B cell (primary cell): ENCODE data around the gene SLC30A3. TPM values are rescaled to one million over a fixed set of nuclear protein-coding genes. Genes with fewer than 3 reads are reported as not detected.

ENCODE experiments used
- ATAC-seq: fragments of 200-7000 bp; cut with Tn5 transposase; one replicate; pipeline ENCODE4 v1.10.0; 2021; ENCODE audit warnings: low read depth, mild to moderate bottlenecking, moderate number of reproducible peaks, moderate library complexity
- CTCF ChIA-PET: fragments of 350-600 bp; sonication (Branson Sonifier 250); formaldehyde crosslinking; loops from one replicate; lab custom pipeline; 2021; ENCODE audit warnings: antibody characterized with exemption, inconsistent platforms; lab: Charles Lee
- POLR2A ChIA-PET: fragments of 350-600 bp; sonication (Branson Sonifier 250); formaldehyde crosslinking; loops from one replicate; lab custom pipeline; 2021; ENCODE audit warnings: antibody characterized with exemption; lab: Charles Lee
- DNase-seq: peaks from one replicate; pipeline ENCODE4 v3.0.0; 2013
- H2AFZ ChIP-seq: 2 replicates; pipeline ENCODE4 v1.6.1; 2012; ENCODE audit warnings: mild to moderate bottlenecking, low read depth, low read length; ENCODE audit not compliant: insufficient read depth, poor library complexity, severe bottlenecking
- H3K27ac ChIP-seq, 2 donors: 1 replicate in 1 of 2; 2 replicates in 1 of 2; pipeline ENCODE4 v1.5.1; 2012 to 2013; ENCODE audit warnings: low read length in 2 of 2, mild to moderate bottlenecking in 2 of 2, moderate library complexity in 1 of 2
- H3K27me3 ChIP-seq, 4 experiments: fragments of 200-600 bp in 1 of 4; sonication (generic) in 1 of 4; replicated peaks in 1 of 4; 1 replicate in 2 of 4; 2 replicates in 2 of 4; pipeline versions ENCODE4 v1.6.1 to v1.7.0; 2013 to 2016; ENCODE audit warnings: low read length in 3 of 4, mild to moderate bottlenecking in 2 of 4, mixed read lengths in 1 of 4, moderate library complexity in 1 of 4; ENCODE audit not compliant: insufficient read depth in 4 of 4, control insufficient read depth in 3 of 4; ENCODE audit errors: control extremely low read depth in 1 of 4
- H3K36me3 ChIP-seq, 2 experiments: replicated peaks in 1 of 2; 1 replicate in 1 of 2; 2 replicates in 1 of 2; pipeline versions ENCODE4 v1.6.1 to v1.7.1; 2013; ENCODE audit warnings: low read length in 1 of 2; ENCODE audit not compliant: insufficient read depth in 2 of 2, control insufficient read depth in 1 of 2; ENCODE audit errors: control extremely low read depth in 1 of 2, extremely low read depth in 1 of 2
- H3K4me1 ChIP-seq, 2 donors: fragments of 200-600 bp in 1 of 2; sonication (generic) in 1 of 2; 1 replicate in 1 of 2; 2 replicates in 1 of 2; pipeline versions ENCODE4 v1.5.1 to v1.6.1; 2013 to 2017; ENCODE audit warnings: low read length in 2 of 2; ENCODE audit not compliant: control insufficient read depth in 2 of 2, insufficient read depth in 2 of 2
- H3K4me2 ChIP-seq: replicated peaks from 2 replicates; pipeline ENCODE3; 2012; ENCODE audit warnings: mild to moderate bottlenecking, low read depth, low read length; ENCODE audit not compliant: poor library complexity, severe bottlenecking
- H3K4me3 ChIP-seq, 5 experiments: fragments of 200-600 bp in 1 of 5; sonication (generic) in 1 of 5; 1 replicate in 3 of 5; 2 replicates in 2 of 5; pipeline versions ENCODE4 v1.5.1 to v1.7.0; 2011 to 2016; ENCODE audit warnings: low read length in 4 of 5, mild to moderate bottlenecking in 4 of 5, low read depth in 2 of 5, control low read depth in 1 of 5, moderate library complexity in 1 of 5; ENCODE audit not compliant: insufficient read depth in 1 of 5; ENCODE audit errors: control extremely low read depth in 1 of 5, extremely low read depth in 1 of 5
- H3K79me2 ChIP-seq: fragments of 200-600 bp; sonication (generic); one replicate; pipeline ENCODE4 v1.6.0; 2016; ENCODE audit warnings: low read length; ENCODE audit not compliant: control insufficient read depth, insufficient read depth
- H3K9ac ChIP-seq: fragments of 200-600 bp; sonication (generic); 2 replicates; pipeline ENCODE4 v1.6.1; 2017; ENCODE audit warnings: mild to moderate bottlenecking, low read length, moderate library complexity
- H3K9me3 ChIP-seq, 3 donors: one replicate each; pipeline versions ENCODE4 v1.6.1 to v1.7.1; 2013; ENCODE audit warnings: low read length in 2 of 3; ENCODE audit not compliant: control insufficient read depth in 2 of 3, insufficient read depth in 1 of 3; ENCODE audit errors: control extremely low read depth in 1 of 3
- H4K20me1 ChIP-seq: 2 replicates; pipeline ENCODE4 v1.6.0; 2012; ENCODE audit warnings: mild to moderate bottlenecking, low read length; ENCODE audit not compliant: insufficient read depth, control insufficient read depth, poor library complexity, severe bottlenecking
- H3K27ac Mint-ChIP-seq: one replicate; pipeline ENCODE4 v1.8.0; 2021; ENCODE audit warnings: mixed read lengths
- H3K27me3 Mint-ChIP-seq: one replicate; pipeline ENCODE4 v1.8.0; 2021; ENCODE audit warnings: mixed read lengths
- H3K4me1 Mint-ChIP-seq: one replicate; pipeline ENCODE4 v1.8.0; 2021; ENCODE audit warnings: mixed read lengths
- H3K4me3 Mint-ChIP-seq: one replicate; pipeline ENCODE4 v1.8.0; 2021; ENCODE audit warnings: mixed read lengths
- H3K9me3 Mint-ChIP-seq: one replicate; pipeline ENCODE4 v1.8.0; 2022; ENCODE audit warnings: mixed read lengths; ENCODE audit not compliant: insufficient read depth
- CTCF ChIP-seq: fragments of 200-600 bp; IDR thresholded peaks from one replicate; pipeline ENCODE4 v1.8.0; 2022; ENCODE audit warnings: antibody characterized with exemption, mild to moderate bottlenecking
- EZH2 ChIP-seq: IDR thresholded peaks from 2 replicates; pipeline ENCODE4 v1.6.1; 2012; ENCODE audit warnings: borderline replicate concordance, low read depth, mild to moderate bottlenecking, moderate library complexity, low read length; ENCODE audit not compliant: insufficient read depth, poor library complexity, severe bottlenecking
- WGBS: methylation state at CpG from one replicate; pipeline ENCODE4 v1.1.5; 2013; ENCODE audit warnings: missing lambda C conversion rate; ENCODE audit not compliant: insufficient coverage; 5-methylcytosine and 5-hydroxymethylcytosine counted together
- intact Hi-C: fragments of 100-400 bp; cut with micrococcal nuclease; formaldehyde crosslinking; loops from one replicate; pipeline ENCODE4 v1.10.0; 2022
- polyA plus RNA-seq: library from polyadenylated mRNA; depleted of rRNA; stranded (reverse); fragments of >200 nt; gene quantifications from 2 replicates; pipeline ENCODE4 v1.2.3, GENCODE V29; 2012
- total RNA-seq, 2 donors: library from RNA; stranded (reverse); fragments of 120-200 nt in 1 of 2; gene quantifications; 1 replicate in 1 of 2; 2 replicates in 1 of 2; pipeline versions ENCODE4 v1.2.3 to v1.2.4, GENCODE V29; 2013 to 2022

Gene SLC30A3
- total and polyA plus RNA-seq, 2 donors (not counting 1 experiment from before 2014, with no cell fraction given), result 0.09 TPM; not detected in 1

DNA sequence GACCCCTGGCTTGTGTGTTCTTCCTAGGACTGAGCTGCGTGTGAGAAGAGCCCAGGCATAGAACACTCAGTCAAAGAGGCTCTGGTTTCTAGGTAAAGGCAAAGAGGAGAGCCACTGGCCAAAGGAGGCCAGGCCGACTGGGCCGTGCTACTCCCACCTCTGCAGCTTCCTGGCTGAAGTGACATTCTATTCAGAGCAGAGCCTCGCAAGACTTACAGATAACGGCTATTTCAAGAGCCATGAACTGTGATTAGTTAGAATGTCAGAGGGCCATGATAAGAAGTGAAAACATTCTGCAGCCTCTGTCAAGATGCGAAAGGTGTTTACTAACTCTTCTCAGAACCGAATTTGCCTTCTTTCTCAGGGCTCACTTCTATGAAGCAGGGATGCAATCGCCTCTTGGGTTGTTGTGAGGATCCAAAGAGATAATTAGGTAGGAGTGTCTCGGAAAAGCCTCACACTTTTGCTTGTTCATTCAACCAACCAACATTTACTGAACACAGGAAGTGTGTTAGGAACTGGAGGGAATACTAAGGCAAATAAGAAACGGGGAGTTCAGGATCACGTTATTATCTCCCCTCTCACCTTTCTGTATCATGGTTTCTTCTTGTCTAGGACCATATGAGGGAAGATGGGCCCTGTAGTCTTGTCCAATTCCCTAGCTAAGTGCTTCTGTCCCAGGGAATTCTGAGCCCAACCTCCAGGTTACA, 8.9 kb upstream of the SLC30A3 start:
- CTCF ChIA-PET, result interaction anchor here (0.7 to 2.6 kb wide), 5 partner anchors 8 to 310 kb away, joined by 4 to 16 read pairs (median 5); no protein-coding TSS in a partner anchor
- no peak overlapping the region for H3K4me3 ChIP-seq
- H2AFZ ChIP-seq, result no peak overlapping the region
- TF ChIP-seq CTCF (no peak), EZH2 (no peak)
- H3K4me3 Mint-ChIP-seq, result no peak overlapping the region
- H3K27me3 ChIP-seq, result peaks cover 0 to 18% (median 6%) of the 10 kb centered on the region in 4 experiments
- H4K20me1 ChIP-seq, result no peaks in the 10 kb centered on the region
- no peak overlapping the region for H3K9ac ChIP-seq
- H3K27ac Mint-ChIP-seq, result no peak overlapping the region
- DNase-seq (no peak), ATAC-seq (no peak)
- intact Hi-C loops, result no loop called here
- no peaks in the 10 kb centered on the region for H3K4me1 Mint-ChIP-seq
- POLR2A ChIA-PET, result no interaction called here
- H3K27me3 Mint-ChIP-seq, result peaks cover 33% of the 10 kb centered on the region
- H3K4me2 ChIP-seq, result no peak overlapping the region
- H3K79me2 ChIP-seq, result no peaks in the 10 kb centered on the region
- no peaks in the 10 kb centered on the region for H3K9me3 Mint-ChIP-seq
- H3K4me1 ChIP-seq, result no peaks in the 10 kb centered on the region
- 92% methylated on average over 4 of the region's 11 CpGs for WGBS
- H3K27ac ChIP-seq, result no peak overlapping the region
- H3K9me3 ChIP-seq, result no peaks in the 10 kb centered on the region
- H3K36me3 ChIP-seq, result no peaks in the 10 kb centered on the region

DNA sequence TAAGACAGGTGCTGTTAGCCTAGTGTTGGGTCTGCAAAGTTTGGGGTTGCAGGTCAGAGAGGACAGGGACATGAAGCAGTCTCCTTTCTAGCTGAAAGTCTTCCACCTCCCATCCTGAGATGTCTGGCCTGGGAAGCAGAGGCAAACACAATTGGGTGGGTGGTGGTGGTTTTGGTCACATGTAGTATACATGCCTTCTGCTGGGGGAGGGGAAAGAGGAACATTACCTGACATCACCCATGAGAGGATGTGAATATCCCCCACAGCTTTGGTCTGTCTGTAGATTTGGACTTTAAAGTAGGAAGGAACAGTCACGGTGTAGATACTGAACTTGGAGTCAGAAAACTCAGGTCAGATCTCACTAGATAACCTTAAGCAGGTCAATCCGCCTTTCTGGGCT, 7.8 kb upstream of the SLC30A3 start:
- Mint-ChIP-seq H3K27ac (no peak overlapping the region), H3K4me1 (peaks cover under 1% of the 10 kb centered on the region), H3K4me3 (no peak overlapping the region), H3K9me3 (no peaks in the 10 kb centered on the region), H3K27me3 (peaks cover 29% of the 10 kb centered on the region)
- ATAC-seq (no peak), DNase-seq (no peak)
- Histone ChIP-seq H3K79me2 (no peaks in the 10 kb centered on the region), H4K20me1 (no peaks in the 10 kb centered on the region), H3K27me3 (peaks cover 0 to 27% (median 8%) of the 10 kb centered on the region in 4 experiments), H3K9ac (no peak overlapping the region), H3K36me3 (no peaks in the 10 kb centered on the region), H3K4me1 (no peaks in the 10 kb centered on the region), H3K4me2 (no peak overlapping the region), H3K9me3 (no peaks in the 10 kb centered on the region), H2AFZ (no peak overlapping the region), H3K27ac (no peak overlapping the region), H3K4me3 (no peak overlapping the region)
- TF ChIP-seq CTCF, result no peak
- TF ChIP-seq EZH2, result no peak
- ChIA-PET CTCF (interaction anchor here (2.6 kb wide), 1 partner anchor 9 kb away, joined by 16 read pairs; no protein-coding TSS in a partner anchor), POLR2A (no interaction called here)
- intact Hi-C loops, result no loop called here
- 0% methylated on average over 1 of the region's 2 CpGs for WGBS
